GM19324 (cell line): ENCODE results near the gene OR13J1.

Experiments
- ATAC-seq: cut with Tn5 transposase; IDR thresholded peaks from one replicate; pipeline ENCODE4 v1.9.1; 2021; ENCODE audit warnings: mild to moderate bottlenecking, moderate library complexity; ENCODE audit not compliant: unreplicated experiment, low FRiP score

Gene OR13J1

DNA sequence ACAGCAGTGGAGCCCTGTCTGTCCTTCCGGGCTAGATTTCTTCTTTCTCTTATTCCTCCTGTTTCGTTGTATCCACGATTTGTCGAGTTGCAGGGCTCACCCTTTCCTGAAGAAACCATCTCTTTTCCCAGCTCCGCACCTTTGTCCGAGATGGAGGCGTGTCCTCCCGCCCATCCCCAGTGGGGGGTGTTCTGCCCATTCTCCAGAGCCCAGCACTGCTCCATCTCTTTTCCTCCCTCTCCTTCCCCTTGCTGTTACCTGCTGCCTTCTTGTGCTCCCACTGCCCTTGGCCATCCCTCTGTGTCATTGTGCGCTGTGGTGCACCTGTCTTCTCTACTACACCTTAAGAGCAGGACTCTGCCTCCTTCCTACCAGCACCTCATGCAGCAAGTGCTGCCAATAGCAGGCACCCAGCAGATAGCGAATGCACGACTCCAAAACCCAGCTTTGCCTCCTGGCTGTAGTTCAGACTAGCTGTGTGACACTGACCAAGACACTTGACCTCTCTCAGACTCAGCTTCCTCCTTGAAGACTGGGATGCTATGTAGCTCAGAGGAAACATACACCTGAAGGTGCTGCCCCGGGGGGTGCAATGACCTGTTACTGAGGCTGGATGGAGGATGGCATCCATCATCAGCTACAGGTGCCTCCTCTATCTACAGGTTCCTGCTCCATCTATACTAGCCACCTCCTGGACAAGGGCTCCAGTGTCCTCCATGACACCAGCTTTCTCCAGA, 8.9 kb downstream of the OR13J1 start:
- ATAC-seq, result no peak

DNA sequence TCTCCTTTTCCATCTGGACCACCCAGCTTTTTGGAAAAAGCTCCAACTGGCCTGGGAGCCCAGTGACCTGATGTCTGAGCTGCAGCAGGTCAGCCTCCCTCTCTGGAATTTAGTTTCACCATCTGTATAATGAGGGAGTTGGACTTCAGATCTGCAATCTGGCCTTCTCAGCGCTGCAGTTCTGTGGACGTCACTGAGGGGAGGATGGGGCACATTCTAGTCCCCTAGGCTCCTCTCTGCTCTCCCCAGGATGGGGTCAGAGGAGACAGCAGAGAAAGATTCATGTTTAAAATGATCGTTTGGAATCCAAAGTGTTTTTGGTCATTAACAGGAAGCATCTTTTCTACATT, 10.2 kb downstream of the OR13J1 start:
- ATAC-seq, result no peak

DNA sequence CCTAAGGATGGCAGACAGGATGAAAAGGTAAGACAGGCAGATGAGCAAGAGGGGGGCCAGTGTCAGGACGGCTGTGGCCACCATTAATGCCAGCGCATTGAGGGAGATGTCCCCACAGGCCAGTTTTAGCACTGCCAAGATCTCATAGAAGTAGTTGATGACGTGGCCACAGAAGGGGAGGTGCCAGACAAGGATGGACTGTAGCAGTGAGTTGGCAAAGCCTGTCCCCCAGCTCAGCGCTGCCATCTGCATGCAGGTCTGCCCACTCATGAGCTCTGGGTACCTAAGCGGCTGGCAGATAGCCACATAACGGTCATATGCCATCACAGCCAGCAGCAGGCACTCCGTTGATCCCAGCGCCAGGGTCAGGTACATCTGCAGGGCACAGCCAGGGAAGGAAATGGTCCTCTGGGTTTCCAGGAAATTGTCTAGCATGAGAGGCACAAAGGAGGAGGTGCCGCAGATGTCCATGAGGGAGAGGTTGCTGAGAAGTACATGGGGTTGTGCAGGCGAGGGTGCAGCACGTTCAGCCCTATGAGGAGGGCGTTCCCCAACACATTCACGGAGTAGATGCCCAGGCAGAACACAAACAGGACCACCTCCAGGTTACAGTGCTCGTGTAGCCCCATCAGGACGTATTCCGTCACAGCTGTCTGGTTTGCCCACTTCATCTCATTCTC, 10.8 kb downstream of the OR13J1 start:
- no peak for ATAC-seq

DNA sequence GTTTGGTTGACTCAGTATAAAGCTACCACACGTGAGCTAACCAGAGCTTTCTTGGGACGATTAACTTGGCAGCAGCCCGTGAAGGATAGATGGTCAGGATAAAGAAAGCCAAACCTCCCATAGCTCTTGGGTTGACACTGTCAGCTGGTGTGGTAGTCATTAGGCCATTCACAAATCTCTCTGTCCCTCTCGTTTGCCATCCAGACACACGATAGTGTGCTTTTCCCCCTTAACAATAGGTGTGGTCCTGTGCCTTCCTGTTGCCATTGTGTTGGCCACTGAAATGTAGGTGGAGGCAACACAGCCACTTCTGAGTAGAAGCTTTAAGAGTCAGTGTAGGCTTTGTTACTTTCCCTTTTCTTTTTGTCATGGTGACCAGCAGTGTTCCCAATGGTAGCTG, 11.7 kb downstream of the OR13J1 start:
- ATAC-seq, result no peak

DNA sequence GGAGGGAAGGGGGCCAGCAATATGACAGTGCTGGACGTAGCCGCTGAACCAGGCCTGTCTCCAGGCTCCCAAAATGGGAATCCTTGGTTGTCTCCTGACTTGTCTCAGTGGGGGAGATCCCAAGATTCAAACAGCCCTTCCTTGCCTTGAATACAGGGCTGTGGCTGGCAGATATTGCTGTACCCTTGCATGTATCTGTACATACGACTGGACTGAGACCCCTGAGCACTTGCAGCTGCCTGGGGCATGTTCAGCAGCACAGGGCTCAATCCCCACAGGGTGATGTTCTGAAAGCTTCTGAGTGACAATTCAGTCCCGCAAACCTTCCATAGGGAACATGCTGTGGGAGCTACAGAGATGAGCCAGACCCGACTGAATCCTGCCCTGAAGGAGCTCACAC, 13.3 kb downstream of the OR13J1 start:
- ATAC-seq, result no peak

DNA sequence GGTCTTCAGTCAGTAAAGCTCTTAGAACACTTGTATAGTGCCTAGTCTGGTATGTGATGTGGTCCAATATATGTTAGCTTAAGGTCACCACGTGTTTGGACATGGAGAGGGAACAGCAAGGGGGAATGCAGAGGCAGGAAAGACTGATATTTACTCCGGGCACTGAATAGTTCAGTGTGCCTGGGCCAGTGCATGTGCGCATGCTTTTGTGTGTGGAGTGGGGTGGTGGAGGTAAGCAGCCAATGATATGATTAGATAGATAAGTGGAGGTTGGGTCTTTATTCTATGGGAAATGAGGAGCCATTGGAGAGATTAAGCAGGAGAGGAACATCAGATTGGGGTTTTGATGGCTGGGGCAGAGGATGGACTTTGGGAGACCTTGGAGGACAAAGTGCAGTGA, 14.0 kb downstream of the OR13J1 start:
- no peak for ATAC-seq

DNA sequence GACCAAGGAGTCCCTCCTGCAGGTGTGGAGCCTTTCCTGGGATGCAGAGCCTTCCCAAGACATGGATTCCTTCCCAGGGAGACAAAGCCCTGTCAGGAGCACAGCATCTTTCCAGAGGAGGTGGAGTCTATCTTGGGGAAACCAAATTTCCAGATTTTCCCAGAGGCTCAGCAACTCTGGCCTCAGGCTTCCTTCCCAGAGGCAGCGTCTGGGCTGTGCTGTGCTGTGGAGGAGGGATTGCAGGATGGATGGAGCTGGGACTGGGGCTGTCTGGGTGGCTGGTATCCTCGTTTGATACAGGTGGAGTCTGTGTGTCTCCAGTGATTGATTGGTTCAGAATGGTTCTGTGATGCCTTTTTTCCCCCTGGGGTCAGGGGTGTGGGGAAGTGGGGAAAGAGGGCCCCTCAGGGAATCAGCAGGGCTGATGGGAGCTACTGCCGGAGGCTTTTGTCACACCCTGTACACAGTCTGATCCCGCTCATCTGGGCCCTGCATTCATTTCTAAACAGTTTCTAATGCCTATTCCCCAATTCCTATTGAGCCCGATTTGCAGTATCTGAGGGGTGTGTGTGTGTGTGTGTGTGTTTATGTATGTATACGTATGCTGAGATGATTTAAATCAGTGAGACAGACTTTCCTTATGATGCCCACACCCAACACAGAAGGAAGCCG, 16.0 kb downstream of the OR13J1 start:
- no peak for ATAC-seq

DNA sequence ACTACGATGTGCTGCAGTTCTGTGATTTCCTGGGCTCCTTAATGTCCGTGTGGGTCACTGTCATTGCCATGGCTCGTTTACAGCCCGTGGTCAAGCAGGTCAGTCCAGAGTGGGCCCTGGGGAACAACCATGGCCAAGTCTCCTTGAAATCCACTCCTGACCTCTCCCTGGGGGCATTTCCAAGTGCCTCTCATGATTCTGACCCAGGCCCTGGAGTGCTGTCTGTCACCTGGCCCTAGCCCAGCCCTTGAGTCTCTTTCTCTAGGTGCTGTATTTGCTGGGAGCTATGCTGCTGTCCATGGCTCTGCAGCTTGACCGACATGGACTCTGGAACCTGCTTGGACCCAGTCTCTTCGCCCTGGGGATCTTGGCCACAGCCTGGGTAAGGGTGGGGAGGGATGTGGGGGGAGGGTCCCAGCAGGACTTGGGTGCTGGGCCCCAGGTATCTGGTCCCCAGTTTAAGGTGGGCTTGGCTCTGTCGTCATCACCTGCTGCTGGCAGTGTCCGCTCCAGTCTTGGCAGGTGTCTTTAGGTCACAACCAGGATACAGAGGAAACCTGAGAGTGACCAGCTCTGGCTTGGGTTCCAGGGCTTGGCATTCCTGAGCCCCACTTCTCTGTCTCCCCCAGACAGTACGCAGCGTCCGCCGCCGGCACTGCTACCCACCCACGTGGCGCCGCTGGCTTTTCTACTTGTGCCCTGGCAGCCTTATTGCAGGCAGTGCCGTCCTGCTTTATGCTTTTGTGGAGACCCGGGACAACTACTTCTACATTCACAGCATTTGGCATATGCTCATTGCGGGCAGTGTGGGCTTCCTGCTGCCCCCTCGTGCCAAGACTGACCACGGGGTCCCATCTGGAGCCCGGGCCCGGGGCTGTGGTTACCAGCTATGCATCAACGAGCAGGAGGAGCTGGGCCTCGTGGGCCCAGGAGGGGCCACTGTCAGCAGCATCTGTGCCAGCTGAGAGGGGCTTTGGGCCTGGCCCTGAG, 17.0 kb downstream of the OR13J1 start:
- no peak for ATAC-seq

DNA sequence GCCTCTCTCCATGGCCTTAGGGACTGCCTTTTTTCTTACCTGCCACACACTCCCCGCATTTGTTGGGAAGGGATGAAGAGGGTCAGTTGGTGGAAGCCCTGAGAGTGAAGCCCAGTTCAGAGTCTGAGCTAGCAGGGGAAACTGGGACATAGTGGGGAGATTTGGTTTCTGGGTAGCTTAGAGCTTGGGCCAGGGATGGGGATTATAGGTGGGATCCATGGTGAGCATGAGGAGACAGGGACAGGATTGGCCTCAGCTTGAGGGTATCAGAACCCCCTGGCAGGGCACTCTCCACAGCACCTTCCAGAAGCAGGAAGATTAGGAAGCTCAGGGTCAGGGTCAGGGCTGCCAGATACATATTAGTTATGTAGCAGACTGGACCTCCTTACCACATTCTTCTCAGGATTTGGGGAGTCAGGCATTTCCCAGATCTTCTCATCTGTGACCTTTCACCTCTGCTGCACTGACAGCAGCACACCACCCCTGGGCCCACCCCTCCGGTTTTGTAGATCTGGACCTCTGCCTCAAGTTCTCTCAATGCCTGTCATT, 17.9 kb downstream of the OR13J1 start:
- no peak for ATAC-seq

DNA sequence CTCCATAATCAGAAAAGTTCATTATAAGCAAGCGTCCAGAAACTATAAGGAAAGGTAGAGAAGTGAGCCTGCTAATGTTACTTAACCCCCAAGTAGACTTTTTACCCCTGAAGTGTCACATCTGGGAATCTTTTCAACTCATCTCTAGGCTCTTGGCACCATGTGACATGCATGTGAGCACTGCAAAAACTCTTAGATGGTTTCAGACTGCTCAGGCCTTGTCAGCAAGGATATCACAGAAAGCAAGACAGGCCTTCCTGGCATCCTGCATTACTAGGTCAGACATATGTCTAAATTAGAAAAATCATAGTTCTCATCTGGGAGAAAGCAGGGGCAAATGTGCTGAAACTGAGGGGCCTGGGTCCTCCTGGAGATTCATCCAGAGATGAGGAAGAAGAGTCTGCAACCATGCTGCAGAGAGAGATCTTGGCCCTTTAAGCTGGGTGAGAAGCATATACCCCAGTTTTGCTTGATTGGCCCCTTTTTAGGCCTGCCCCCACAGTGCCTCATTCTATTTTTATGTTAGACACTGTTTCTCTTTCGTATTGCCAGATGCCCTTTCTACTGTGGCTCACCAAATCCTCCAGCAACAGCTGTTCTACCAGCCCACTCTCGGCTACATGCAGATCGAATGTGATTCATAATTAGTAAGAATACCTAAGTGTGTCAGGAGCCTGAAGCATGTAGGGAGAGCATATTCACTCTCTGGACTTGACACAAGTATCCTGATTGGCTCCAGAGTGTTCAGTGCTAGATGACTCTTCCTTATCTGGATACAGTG, 22.2 kb downstream of the OR13J1 start:
- peak; percentile 84 for ATAC-seq

DNA sequence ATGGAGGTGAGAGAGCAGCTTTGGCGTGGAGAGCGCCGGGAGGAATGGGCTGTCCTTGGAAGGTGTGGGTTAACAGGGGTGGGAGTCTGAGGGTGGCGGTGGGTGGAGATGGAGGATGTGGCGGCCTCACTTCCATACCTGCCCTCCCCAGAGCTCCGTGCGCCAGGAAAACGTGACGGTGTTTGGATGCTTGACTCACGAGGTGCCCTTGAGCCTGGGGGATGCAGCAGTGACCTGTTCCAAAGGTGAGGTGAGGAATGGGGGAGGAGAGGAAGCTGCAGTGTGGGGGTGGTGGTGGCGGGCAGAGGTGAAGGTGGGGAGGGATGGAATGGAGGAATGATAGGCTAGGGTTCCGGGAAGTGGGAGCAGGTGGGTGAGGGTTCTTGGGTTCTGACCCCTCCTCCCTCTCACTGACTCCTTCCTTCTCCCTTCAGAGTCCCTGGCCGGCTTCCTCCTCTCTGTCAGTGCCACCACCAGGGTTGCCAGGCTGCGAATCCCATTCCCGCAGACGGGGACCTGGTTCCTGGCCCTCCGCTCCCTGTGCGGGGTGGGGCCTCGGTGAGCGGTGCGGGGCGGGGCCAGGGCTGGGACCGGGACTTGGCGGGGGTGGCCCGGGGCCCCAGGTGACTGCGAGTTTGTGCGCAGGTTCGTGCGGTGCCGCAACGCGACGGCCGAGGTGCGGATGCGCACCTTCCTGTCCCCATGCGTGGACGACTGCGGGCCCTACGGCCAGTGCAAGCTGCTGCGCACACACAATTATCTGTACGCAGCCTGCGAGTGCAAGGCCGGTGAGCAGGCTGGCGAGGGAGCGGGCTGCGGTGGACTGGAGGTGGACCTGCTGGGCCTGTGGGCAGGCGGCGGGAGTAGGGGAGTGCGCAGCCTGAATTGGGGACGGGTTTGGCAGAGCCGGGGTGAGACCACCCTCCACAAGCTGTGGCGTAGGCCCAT, 24.1 kb downstream of the OR13J1 start:
- ATAC-seq, result no peak

DNA sequence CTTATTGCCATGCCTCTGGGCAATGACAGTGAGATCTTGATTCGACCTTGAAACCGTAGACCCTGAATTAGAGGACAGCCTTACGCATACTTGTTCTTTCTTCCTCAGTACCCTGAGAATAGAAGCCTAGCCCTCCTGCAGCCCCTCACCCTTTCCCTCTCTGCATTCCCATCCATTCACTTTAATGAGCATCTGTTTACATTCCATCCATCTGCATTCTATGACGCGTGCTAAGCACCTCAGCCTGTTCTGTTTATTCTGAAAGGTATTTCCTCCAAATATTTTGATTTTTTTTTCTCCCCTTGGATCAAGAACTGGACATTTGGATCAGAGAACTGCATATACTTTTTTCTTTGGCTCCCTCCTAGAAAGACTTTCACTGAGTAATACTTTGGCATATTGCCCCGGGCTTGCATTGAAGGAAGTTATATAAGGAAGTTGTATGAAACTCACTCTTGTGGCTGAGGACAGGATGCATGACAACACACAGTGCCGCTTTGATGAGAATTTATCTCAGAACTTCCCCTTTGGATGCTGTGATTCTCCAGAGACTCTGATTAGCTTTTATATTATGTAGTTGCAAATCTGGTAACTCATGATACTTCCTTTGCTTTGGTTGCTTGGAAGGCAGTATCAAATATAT, 25.5 kb downstream of the OR13J1 start:
- ATAC-seq, result no peak

DNA sequence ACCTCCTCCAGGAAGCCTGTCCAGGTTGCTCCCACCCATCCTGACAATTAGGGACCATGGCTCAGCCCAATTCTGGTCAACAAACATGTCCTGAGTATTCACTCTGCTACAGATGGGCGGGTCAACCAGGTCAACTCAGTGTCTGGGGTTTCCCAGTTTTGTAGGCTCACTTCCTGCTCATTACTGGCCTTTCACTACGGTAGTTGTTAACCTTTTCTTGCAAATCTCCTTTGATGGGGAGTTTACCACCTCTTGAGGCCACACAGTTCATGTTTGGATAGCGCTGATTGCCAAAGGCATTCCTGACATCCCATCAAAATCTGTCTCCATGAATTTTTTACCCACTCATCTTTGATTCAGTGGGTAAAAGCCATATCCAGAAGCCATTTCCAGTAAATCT, 27.4 kb downstream of the OR13J1 start:
- ATAC-seq, result no peak

DNA sequence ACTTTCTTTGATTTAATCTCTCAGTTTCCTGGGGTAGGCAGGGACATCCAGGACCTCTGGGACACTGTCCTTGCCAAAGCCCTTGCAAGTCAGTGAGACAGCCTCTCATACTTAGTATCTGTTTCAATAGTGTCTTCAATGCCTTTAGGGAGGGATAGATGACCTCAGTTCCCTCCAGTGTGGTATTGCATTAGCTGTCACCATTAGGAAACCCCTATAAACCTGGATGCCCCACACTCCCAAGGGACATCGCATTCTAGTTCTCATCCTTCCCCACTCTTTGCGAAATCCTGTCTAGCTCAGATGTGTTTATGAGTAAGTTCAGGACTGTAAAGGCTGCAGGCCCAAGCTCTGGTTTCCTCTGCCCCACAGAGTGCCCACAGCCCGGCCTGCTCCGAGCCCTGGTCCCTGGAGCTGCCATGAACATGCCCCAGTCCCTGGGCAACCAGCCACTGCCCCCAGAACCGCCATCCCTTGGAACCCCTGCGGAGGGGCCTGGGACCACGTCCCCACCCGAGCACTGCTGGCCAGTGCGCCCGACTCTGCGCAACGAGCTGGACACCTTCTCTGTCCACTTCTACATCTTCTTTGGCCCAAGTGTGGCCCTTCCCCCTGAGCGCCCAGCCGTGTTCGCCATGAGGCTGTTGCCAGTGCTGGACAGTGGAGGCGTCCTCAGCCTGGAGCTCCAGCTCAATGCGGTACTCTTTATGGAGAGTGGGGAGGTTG, 28.0 kb downstream of the OR13J1 start:
- no peak for ATAC-seq

DNA sequence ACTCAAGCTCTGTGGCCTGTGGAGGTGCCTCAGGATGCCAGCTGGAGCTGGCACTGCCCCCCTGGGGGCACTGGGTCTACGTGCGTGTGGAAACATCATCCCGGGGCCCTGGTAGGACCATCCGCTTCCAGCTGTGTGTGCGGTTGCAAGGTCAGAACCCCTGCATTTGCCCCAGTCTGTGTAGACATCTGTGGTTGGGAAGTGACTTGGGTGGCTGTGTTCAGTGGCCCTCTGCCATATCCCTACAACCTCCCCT, 28.6 kb downstream of the OR13J1 start:
- ATAC-seq, result no peak

DNA sequence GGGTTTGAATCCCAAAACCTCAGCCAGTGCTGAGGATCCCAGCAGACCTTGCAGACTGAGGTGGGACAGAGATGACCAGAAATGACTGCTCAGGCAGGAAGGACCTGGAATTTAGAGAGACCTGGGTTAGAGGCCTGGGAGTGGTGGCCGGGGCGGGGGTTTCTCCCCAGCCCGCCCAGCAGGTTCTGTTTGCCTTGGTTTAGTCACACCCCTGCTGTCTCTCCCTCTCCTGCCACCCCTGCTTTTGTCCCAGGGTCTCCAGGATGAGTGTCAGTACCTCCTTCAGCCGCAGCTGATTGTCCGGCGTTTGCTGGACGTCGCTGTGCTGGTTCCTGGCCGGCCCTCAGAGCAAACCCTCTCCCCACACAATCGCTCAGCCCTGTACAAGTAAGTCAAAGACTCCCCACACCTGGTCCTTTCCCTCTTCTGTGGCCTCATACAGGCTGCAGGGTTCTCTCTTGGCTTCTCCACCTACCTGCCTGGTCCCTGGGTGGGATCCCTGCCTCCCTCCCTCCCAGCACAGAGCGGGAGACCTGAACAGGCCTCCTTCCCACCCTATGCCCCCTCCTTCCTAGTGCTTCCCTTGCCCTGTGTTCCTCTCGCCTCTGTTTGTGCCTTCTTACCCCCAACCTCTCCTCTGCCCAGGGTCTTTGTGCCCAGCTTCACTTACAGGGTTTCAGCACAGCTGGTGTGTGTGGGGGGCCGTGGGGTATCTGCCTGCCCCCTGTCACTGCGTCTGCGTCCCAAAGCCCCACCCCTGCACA, 29.1 kb downstream of the OR13J1 start:
- ATAC-seq, result no peak

DNA sequence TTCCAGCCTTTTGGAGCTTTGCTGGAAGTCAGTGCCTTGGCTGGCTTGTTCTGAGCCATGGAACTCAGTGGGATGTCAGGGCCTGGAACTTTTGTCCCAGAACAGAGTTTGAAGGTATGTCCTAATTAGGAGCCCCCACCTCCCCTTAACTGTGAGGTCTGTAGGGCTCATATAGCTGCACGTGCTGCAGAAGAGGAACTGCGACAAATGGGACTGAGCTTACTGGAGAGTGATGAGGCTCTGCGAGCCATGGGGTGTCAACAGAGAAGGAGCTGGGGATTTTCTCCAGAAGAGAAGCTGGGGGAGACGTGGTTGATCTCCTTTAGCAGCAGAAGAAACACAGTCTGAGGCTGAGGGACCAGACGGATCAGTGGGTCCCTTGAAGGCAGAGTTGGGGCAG, 30.3 kb downstream of the OR13J1 start:
- ATAC-seq, result no peak
